ENCODE data around the gene PBOV1.

PBOV1 gene

GRCh38 chr6:138204792-138205384 is 13.4 kb downstream of the PBOV1 start:
- no peak for DNase-seq (ENCODE audit: low spot score)

- DNase-seq (ENCODE audit: low spot score) = no peak
Observed at GRCh38 chr6:138204303-138204702, 14.0 kb downstream of the PBOV1 start.

GRCh38 chr6:138203315-138203714 is 15.0 kb downstream of the PBOV1 start:
- no peak for DNase-seq (ENCODE audit: low spot score)

- DNase-seq (ENCODE audit: low spot score) = no peak
Observed at GRCh38 chr6:138201836-138202235, 16.5 kb downstream of the PBOV1 start.

- no peak for DNase-seq (ENCODE audit: low spot score)
Observed at GRCh38 chr6:138198430-138199091, 19.7 kb downstream of the PBOV1 start.

GRCh38 chr6:138197570-138197969 is 20.7 kb downstream of the PBOV1 start:
- no peak for DNase-seq (ENCODE audit: low spot score)

- DNase-seq (ENCODE audit: low spot score) = no peak
Observed at GRCh38 chr6:138196122-138196738, 22.1 kb downstream of the PBOV1 start.

DNA sequence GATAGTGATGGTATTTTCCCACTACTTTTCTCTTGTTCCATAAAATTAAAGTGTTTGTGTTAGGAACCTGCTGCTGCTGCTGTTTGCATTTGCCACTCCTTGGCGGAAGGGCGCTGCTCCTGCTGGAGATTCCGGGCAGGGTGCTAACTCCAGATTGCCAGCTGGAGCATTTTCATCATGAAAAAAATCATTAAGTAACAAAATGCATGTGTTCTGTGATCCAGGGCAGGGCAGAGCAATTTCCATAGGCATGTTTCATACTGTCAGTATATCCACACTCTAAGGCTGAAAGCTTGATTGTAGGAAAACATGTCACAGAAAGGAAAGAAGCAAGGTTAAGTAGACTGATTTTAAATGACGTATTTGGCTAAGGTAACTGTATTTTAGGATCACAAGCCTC is 24.0 kb downstream of the PBOV1 start:
- DNase-seq (ENCODE audit: low spot score) = no peak

GRCh38 chr6:138188278-138188941 is 29.9 kb downstream of the PBOV1 start:
- no peak for DNase-seq (ENCODE audit: low spot score)

DNA sequence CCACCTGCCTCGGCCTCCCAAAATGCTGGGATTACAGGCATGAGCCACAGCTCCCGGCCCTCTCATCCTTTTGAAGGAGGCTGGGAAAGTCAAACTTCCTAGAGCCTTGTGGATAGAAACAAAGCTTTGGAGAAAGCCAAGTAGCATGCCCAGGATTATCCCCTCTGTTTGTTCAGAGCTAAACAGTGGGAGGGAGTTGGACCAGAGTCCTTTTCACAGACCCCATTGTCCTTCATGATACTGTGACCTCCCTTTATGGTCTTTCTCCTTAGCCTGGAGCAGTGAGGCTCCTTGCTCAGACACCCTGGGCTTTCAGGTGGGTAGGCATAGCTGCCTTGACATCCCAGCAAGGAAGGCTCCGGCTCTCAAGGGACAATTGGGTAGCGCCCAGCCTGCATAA is 31.1 kb downstream of the PBOV1 start:
- no peak for DNase-seq (ENCODE audit: low spot score)

DNA sequence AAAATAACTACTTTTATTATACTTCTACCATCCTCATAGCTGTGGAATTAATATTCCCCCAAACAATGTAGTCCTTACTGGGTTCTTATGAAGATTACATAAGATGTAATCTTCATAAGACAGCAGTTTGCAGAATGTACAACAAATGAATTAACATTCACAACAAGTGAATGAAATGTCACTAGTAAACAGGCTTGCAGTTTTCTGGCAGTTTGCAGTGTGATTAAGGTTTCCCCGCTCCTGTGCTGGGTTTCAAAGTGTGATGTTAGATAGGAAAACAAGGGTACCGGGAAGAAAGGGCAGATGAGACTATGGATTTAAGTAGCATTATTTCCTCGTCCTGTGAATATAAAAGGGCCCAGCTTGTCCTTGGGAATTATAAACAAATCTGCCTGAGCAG is 34.1 kb downstream of the PBOV1 start:
- DNase-seq (ENCODE audit: low spot score) = no peak

- DNase-seq (ENCODE audit: low spot score) = no peak
Observed at GRCh38 chr6:138183790-138184134, 34.5 kb downstream of the PBOV1 start.

DNA sequence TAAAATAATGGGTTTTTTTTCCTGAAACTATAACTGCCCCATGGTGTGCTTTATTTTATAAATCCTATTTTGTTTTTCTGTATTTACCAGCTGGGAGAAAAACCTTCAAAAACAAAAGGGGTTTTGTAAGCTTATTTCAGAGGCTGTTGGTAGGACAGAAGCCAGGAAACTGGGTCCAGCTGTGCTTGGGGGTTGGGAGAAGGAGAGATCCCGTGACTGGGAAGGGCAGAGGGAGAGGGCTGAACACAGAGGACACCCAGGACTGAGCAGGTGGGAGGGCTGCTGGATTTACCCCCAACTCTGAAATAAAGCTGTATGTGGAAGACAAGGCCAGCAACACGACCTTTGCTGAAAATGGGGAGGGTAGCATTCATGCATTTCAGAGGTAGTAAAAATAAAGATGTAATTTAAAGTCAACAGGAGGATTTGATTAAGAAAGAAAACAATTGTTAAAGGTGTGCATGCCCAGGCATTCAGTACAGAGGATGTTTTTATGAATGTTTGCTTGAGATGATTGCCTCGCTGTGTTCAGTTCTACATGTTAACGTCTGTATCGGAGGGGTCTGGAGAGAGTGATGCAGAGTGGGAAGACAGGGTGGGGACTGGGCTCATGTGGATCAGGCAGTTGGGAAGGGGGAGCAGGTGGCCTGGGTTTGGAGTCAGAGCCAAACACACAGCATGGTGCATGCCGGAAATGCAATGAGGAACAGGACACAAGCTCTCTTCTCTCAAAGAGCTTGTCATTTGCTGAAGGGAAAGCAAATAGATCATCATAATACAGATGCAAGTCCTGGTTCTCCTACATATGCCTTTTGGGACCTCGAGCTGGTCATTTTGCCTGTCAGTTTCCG is 35.1 kb downstream of the PBOV1 start:
- no peak for DNase-seq (ENCODE audit: low spot score)

GRCh38 chr6:138176652-138177232 is 41.5 kb downstream of the PBOV1 start:
- no peak for DNase-seq (ENCODE audit: low spot score)

DNA sequence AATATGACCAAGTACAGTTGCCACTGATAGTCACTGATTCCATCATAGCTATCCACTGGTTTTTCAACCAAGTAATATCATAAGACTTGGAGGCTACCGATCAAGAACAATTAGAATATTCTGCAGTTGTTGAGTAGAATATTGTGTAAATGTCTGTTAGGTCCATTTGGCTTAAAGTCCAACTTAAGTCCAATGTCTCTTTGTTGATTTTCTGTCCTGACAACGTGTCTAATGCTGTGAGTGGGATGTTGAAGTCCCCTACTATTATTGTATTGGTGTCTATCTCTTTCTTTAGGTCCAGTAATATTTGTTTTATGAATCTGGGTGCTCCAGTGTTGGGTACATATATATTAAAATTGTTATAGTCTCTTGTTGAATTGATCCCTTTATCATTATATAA is 42.7 kb downstream of the PBOV1 start:
- DNase-seq (ENCODE audit: low spot score) = no peak
